GM23338 (cell line): ENCODE results near the gene RGS6.

Experiments used
- POLR2AphosphoS5 ChIP-seq: IDR thresholded peaks from 2 replicates; pipeline ENCODE4 v1.6.1; 2016; ENCODE audit warnings: antibody characterized with exemption, low read depth
- TF ChIP-seq, protein P1 (sequence below): IDR thresholded peaks from one replicate; pipeline ENCODE4 v1.6.1; 2018; ENCODE audit warnings: antibody characterized with exemption; ENCODE audit not compliant: unreplicated experiment
- TF ChIP-seq, protein P2 (sequence below), 2 experiments: fragments of 200-600 bp in 1 of 2; sonication (generic) in 1 of 2; conservative IDR thresholded peaks; 2 replicates each; pipeline versions ENCODE4 v1.5.1 to v1.6.1; 2016 to 2017; ENCODE audit warnings: antibody characterized with exemption in 2 of 2, low read depth in 2 of 2, mild to moderate bottlenecking in 2 of 2, moderate library complexity in 1 of 2

GRCh38 chr14:71952381-71953363 lies 20.4 kb downstream of the RGS6 start:
- TF ChIP-seq, protein P1, sequence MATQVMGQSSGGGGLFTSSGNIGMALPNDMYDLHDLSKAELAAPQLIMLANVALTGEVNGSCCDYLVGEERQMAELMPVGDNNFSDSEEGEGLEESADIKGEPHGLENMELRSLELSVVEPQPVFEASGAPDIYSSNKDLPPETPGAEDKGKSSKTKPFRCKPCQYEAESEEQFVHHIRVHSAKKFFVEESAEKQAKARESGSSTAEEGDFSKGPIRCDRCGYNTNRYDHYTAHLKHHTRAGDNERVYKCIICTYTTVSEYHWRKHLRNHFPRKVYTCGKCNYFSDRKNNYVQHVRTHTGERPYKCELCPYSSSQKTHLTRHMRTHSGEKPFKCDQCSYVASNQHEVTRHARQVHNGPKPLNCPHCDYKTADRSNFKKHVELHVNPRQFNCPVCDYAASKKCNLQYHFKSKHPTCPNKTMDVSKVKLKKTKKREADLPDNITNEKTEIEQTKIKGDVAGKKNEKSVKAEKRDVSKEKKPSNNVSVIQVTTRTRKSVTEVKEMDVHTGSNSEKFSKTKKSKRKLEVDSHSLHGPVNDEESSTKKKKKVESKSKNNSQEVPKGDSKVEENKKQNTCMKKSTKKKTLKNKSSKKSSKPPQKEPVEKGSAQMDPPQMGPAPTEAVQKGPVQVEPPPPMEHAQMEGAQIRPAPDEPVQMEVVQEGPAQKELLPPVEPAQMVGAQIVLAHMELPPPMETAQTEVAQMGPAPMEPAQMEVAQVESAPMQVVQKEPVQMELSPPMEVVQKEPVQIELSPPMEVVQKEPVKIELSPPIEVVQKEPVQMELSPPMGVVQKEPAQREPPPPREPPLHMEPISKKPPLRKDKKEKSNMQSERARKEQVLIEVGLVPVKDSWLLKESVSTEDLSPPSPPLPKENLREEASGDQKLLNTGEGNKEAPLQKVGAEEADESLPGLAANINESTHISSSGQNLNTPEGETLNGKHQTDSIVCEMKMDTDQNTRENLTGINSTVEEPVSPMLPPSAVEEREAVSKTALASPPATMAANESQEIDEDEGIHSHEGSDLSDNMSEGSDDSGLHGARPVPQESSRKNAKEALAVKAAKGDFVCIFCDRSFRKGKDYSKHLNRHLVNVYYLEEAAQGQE, result no peak
- TF ChIP-seq, protein P2, sequence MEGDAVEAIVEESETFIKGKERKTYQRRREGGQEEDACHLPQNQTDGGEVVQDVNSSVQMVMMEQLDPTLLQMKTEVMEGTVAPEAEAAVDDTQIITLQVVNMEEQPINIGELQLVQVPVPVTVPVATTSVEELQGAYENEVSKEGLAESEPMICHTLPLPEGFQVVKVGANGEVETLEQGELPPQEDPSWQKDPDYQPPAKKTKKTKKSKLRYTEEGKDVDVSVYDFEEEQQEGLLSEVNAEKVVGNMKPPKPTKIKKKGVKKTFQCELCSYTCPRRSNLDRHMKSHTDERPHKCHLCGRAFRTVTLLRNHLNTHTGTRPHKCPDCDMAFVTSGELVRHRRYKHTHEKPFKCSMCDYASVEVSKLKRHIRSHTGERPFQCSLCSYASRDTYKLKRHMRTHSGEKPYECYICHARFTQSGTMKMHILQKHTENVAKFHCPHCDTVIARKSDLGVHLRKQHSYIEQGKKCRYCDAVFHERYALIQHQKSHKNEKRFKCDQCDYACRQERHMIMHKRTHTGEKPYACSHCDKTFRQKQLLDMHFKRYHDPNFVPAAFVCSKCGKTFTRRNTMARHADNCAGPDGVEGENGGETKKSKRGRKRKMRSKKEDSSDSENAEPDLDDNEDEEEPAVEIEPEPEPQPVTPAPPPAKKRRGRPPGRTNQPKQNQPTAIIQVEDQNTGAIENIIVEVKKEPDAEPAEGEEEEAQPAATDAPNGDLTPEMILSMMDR (conservative IDR thresholded peaks at IDR 0.05; ENCODE audit: low read depth in 2 of 2), result no peak
- TF ChIP-seq POLR2AphosphoS5, result no peak
